Measurements from ENCODE around the gene CTBP1.

- no peak for TF ChIP-seq CTCF (IDR thresholded peaks at IDR 0.05; ENCODE audit: low read depth, low read length)
- no peak for TF ChIP-seq EZH2phosphoT487 (IDR thresholded peaks at IDR 0.05; ENCODE audit: low read depth)
Observed at GRCh38 chr4:1193206-1194009, 55.5 kb downstream of the CTBP1 start.
